Epithelial cell of prostate (primary cell): ENCODE measurements around the gene CENPO.

Source experiments
- DNase-seq: peaks from one replicate; pipeline ENCODE4 v3.0.0-alpha.2; 2011; ENCODE audit warnings: low read depth, low spot score
- H3K27ac ChIP-seq: fragments of 450-650 bp; 2 replicates; pipeline ENCODE4 v1.5.1; 2017; ENCODE audit warnings: mild to moderate bottlenecking

Gene CENPO

DNA sequence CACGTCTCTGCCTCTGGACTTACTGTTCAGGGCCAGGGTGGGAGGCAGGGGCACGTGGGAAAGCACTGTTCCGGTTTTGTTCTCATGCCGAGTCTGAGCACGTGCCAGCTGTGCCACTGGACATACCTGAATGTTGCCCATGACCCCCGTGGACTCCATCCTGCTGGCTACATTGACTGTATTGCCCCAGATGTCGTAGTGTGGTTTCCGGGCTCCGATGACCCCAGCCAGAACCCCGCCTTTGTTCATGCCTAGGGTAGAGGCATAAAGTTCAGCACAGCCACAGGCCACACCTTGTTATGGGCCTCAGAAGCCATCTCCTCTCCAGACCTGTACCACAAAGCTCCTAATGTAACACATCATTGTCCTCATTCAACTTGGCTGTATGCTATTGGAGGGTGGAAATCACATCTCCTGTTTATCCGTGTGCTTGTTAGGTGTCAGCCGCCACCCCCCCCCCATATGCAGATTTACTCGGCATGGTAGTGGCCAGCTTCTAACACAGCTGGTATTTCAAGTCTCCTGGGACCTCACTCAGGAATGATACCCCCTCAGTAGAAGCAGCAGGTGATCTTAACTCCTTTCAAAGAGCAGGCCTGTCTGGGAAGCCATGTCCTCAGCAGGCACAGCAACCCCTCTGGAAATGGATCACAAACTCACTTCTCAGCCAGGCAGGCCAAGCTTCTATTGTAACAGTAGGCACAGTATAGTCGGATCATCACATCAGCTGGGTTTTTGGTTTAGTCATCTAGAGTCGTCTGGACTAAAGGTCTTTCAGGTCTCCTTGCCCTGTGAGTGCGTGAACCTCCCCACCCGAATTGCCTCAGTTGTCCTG, 27.6 kb downstream of the CENPO start:
- no peak for DNase-seq
- no peak overlapping the region for H3K27ac ChIP-seq

DNA sequence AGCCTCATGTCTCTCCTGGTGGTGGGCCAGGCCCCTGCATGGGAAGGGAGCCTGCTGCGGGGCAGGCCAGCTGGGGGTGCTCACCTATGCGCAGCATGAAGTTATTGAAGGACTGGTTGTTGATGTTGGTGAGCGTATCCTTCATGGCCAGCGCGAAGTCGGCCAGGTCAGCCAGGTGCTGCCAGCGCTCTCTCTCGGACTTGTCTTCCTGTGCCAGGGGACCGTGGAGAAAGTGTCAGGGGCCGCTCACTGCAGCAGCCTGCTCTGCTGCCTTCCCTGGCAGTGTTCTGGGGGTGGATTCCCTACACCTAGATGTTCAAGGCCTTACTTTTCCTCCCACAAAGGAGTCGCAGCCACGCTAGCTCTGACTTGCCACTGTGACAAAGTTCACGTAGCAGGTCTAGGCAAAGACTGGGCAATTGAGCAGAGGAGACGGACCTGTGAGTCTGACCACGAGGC, 28.2 kb downstream of the CENPO start:
- no peak for DNase-seq
- no peak overlapping the region for H3K27ac ChIP-seq

DNA sequence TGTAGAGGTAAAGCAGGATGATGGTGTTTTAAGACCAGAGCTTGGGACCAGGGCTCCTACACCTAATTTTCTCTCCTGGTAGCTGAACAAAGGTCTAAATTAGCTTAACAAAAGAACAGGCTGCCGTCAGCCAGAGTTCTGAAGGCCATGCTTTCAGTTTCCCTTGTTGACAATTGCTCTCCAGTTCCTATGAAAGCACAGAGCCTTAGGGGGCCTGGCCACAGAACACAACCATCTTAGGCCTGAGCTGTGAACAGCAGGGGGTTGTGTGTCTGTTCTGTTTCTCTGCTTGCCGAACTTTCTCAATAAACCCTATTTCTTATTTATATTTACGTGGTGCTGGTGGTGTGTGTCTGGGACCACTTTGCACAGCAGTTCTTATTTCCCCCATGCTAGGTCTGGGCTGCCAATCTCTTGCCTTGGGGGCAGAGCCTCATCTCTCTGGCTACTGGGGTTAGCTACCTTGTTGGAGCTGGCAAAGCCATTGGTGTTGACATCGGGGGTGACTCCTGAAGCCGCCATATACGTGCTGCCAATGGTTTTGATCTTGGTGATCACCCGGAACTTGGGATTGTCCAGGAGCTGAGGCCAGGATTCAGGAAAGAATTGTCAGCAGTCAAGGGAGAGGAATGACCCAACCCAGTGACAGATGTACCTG, 29.0 kb downstream of the CENPO start:
- no peak for DNase-seq
- no peak overlapping the region for H3K27ac ChIP-seq

DNA sequence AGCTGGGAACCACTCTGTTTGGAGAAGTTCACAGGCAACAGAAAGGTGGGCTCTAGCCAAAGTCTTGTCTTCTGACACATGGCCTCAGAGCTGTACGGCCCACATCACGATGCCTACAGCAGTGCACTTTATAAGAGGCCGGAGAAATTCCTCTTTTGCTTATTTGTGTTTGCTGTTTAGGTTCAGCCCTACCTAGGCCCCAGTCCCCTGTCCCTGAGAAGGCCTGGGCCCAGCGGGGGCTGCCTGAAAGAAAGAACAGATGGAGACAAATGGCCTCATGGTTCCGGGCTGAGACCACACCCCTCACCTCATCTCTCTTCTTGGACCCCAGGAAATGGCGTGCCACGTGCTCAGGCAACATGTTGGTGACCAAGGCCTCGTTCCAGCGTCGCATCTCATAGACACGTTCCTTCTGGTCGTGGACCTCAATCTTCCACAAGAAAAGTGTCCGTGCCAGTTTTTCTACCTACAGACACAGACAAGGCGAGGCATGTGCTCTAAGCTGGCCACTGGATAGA, 30.9 kb downstream of the CENPO start:
- DNase-seq: no peak
- H3K27ac ChIP-seq: no peak overlapping the region

DNA sequence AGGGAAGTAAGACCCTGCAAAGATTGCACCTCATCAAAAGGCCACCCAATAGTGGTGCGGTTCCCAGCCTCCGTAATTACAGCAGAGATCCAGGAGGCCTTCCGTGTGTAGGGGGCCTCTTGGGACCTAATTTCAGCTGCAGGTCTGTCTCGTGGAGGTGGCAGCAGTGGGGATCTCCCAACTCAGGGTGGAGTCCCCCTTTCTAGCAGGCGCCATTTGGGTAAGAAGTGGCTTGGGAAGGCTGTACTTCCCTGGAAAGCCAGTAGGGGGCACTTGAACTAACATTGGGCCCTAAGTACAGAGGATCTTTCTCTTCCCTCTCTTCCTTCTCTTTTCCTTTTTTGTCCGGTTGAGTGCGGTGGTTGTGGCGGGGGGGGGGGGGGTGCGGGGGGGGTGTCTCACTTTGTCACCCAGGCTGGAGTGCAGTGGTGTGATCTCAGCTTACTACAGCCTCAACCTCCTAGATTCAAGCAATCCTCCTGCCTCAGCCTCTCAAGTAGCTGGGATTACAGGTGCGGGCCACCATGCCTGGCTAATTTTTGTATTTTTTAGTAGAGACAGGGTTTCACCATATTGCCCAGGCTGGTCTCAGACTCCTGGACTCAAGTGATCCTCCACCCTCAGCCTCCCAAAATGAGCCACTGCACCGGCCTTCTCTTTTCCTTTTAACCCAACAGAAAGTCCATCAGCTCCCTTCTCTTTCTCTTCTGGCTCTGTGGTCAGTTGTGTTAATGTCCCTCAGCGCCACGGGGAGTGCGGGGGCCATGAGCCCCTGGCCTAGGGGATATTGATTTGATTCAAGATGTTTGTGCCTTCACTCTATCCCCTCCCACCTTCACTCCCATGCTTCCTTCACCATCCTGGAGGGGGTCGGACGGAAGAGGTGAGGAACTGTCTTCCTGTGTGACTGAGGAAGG, 32.0 kb downstream of the CENPO start:
- H3K27ac ChIP-seq: no peak overlapping the region
- no peak for DNase-seq

DNA sequence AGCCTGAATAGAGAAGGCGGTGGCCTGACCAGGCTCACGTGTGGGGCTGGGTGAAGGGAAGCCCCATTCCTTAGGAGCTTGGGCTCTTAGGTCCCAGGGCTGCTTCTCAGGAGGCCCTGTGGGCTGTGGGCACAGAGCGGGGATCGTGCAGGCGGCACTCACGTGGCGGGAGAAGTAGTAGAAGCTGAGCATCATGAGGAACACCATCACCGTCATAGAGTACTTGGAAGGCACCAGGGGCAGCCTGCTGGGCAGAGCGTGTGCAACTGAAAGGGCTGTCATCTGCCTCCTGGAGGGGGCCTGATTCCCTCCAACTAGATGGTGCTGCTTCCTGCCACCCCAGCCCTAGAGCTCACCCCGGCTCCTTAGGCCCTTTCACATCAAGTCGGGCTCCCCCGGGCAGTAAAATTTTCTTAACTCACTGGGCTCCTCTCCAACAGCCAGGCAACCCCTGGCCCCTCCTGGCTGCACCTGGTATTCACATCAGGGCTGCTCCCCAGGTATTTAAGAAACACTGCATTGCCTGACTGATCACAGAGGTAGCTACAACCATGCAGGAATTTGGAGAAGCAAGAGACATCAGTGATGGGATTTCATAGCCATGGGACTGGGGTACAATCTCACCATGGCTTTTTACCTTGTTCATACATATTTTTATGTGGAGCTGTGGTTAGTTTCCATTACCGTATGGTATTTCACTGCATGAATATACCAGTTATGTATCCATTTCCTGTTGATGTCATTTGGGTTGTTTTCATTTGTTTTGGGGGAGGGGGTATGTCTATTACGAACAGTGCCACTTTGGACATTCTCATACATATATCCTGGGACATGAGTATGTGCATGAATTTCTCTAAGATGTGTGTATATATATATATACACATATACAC, 32.9 kb downstream of the CENPO start:
- DNase-seq: no peak
- H3K27ac ChIP-seq: peak overlapping the region; percentile 36

DNA sequence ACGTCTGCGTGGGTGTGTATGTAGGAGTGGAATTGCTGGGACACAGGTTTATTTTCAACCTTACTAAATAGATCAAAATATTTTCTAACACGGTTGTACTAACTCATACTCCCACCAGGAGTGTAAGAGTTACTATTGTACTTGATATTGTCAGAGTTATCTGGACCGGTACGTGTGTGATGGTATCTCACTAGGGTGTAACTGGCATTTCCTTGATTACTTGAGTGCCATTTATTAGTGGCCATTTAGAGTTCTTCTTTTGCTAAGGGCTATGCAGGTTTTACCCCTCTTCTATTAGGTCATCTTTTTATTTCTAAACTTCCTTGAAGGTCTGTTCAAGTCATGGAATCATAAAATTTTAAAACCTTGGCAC, 33.5 kb downstream of the CENPO start:
- no peak for DNase-seq
- H3K27ac ChIP-seq: peak overlapping the region; percentile 36

DNA sequence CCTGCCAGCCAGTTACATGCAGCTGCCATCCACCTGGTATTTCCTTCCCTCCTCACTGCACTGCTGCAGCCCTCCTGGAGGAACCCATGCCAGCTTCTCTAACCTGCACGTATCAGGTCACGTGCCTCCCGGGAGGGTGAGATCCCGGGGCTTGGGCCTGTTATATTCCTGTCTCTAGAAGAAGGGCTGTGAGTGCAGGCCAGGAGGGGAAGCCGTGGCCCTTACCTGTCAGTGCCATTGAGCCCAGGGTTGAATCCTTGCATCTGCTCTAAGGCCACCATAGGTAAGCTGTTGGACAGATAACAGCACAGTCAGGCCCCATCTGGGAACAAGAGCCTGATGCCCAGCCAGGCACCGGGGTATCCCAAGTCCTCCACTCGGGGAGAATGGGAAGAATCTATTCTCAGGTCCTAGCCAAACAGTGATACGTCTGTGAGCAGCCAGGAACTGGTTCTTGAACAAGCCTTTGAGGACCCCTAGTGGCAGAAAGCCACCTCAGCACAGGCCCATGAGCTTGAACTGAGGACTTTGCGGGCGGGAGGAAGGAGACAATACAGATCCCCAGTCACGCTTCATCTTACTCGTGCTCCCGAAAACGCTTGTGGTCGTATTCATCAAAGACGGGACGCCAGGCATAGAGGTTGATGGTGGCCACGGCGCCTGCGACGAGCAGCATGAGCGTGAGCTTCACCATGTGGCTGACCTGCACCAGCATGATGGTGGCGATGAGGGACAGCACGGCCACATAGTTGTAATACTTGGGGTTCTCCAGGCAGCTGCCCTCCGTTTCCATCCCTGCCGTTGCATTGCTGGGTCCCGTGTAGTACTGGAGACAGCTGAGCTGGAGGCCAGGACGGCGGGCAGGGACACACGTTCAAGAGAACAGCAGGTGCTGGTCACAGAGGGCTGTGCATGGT, 34.4 kb downstream of the CENPO start:
- peak; percentile 39 for DNase-seq
- no peak overlapping the region for H3K27ac ChIP-seq

DNA sequence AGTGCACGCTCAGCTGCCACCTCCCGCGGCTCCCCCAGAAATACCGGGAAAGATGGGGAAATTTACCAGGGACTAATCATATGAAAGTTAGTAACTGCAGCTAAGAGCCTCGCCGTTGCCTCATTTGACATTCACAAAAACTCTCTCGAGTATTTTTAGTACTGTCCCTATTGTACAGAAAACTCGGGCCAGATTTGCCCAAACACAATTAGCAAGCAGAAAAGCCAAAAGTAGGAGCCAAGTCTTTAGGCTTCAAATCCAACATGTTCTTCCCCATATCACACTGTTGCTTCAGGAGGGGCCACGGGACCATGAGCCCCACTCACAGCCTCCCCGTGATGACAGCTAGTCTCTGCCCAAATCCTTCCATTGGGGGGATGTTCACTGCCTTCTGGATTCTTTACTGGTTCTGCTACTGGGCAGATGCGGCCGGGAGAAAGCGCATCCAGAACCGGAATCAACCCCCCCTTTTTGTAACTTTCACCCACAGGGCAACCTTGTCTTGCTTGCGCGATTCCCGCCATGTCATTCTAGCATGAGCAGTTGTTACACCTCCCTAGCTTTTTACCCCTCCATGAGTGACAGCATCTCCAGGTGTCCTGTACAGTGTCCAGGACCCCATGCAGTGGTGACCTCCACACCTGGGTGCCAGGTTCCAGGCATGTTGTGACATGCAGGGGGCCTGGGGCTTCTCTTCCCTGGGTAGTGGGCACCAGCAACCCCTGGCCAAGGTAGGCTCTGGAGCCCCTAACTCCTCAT, 35.2 kb downstream of the CENPO start:
- H3K27ac ChIP-seq: no peak overlapping the region
- DNase-seq: no peak

DNA sequence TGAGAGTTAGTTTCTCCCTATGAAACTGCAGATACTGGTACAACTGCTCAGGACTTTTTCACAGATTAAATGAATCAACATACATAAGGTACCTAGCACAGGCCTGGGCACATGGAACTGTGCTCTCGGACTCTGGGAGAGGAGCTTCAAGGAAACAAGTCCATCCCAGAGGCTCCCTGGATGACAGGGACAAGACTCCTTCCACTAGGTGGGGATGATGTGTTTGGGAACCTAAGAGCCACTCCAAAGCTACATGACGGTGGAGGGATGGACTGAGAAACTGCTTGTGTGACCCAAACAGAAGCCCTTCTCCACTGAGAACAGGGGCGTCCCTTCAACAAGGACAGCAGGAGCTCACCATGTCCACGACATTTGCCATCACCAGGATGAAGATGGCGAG, 37.1 kb downstream of the CENPO start:
- no peak overlapping the region for H3K27ac ChIP-seq
- DNase-seq: no peak

DNA sequence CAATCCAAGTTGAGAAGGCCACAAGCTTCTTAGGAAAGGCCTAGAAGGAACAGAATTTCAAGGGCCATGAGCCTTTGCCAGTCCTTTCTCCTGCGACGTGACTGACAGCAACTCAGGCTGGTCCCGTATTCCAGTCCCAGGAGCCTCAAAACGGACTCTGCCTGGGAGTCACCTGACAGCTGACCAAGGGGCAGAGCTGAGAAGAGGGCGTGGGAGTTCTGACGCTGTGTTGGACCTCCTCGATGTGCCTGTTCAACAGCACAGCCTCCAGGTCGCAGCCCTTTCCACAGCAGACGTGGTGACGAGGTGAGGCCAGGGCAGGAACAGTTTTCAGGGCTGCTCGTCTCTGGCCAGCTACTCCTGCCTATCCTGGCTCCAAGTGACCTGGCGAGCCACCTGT, 37.6 kb downstream of the CENPO start:
- H3K27ac ChIP-seq: no peak overlapping the region
- no peak for DNase-seq

DNA sequence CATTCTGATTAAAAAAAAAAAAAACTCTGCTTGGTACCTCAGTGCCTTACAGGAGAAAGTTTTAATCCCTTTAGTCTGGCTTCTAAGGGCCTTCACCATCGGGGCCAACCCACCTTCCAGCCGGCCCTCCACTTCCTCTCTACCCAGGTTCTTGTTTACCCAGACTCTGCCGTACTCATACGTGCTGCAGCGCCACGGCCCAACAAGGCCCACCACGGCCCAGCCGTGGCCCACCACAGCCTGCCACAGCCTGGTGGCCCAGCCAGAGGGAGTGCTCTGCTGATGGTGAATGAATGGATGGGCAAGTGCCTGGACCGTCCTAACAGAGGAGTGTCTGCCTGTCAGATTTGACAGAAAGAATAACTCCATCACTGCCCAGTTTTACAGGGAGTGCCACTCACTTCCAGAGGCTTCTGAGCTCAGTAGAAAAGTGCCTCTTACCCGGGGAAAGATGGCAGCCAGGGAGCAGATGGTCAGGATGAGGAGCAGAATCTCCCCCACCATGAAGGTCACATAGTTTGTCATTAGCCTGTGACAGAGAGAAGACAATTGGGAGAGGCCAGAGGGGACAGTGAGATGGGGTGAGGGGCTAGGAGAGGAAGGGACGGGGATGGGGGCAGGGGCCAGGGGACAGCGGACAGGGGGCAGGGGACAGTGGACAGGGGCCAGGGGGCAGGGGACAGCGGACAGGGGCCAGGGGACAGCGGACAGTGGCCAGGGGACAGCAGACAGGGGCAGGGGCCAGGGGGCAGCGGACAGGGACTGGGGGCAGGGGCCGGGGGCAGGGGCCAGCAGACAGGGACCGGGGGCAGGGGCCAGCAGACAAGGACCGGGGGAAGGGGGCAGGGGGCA, 38.2 kb downstream of the CENPO start:
- no peak overlapping the region for H3K27ac ChIP-seq
- no peak for DNase-seq

DNA sequence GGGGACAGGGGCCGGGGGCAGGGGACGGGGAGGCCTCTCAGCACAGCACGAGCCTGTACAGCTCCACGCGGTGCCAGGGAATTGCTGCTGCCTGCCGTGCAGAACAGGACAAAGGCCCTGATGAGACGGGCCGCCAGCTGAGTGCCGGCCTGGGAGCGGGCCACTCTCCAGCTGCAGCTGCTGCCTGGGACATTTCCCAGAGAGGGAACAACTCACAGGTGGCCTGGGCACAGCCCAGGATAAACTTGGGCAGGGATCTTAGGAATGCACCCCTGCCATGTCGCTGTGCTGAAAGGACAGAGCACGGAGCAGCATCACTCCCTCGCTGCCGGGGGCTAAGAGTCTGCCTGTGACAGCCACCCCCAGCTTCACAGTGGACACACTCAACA, 38.8 kb downstream of the CENPO start:
- no peak for DNase-seq
- H3K27ac ChIP-seq: no peak overlapping the region

DNA sequence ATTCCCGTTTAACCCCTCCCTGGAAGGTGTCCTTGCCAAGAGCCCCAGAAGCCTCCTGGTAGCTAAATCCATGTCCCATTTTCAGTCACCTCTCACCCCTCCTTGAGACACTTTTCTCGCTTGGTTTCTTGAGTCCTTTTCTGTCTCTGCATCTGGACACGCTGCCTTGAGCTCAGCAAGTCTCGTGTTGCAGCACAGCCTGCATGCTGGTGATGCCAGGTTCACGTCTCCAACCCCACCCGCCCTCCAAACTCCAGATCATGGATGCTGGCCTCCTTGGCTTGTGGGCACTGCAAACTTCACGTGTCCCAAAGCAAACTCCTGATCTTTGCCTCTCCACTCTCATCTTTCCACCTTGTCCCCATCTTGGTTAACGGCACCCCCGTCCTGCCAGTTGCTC, 39.3 kb downstream of the CENPO start:
- H3K27ac ChIP-seq: no peak overlapping the region
- DNase-seq: no peak

DNA sequence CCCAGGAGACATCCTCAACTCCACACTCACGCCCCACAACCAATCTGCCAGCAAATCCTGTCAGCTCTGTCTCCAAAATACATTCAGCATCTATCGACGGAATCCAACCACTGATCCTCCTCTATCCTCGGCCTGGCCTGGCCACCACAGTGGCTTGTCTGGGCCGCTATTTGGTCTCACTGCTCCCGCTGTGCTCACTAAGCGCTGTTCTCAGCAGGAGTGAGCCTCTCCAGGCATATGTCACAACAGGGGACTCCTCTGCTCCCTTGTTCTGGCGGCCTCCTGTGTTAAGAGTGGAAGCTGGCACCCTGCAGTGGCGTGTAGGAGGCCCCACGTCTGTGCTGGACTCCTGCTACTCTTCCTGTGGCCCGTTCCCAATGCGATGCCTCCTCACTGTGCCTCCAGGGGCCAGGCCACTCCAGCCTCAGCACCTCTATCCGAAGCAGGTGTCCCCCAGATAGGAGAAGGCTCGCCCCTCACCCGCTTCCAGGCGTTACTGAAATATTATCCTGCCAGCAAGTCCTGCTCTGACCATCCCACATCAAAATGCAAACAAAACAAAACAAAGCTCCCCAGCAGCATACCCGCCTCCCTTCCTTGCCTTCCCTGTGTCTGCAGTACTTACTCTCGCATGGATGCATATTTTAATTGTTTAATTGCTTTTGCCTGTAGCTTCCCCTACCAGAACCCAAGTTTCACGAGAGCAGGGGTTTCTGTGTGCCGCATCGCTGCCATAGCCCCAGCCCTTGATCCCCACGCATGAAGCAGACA, 39.9 kb downstream of the CENPO start:
- no peak for DNase-seq
- H3K27ac ChIP-seq: no peak overlapping the region
